Naive thymus-derived CD4-positive, alpha-beta T cell (primary cell): ENCODE data around the gene CCDC126. TPM values are rescaled to one million over a fixed set of nuclear protein-coding genes. Genes with fewer than 3 reads are reported as not detected.
A peak's percentile ranks its signal among the peaks of the same experiment; 100 is the strongest.
"Not testable (repeated sequence)": the region's sequence is repeated elsewhere in the genome, so short reads cannot be mapped to it uniquely, and the experiment has no call there.

ENCODE experiments used
- ATAC-seq: fragments of 150-1000 bp; cut with Tn5 transposase; 2 replicates; pipeline ENCODE4 v1.10.0; 2021; ENCODE audit warnings: mild to moderate bottlenecking, moderate library complexity
- CTCF ChIA-PET: fragments of 350-600 bp; sonication (Branson Sonifier 250); formaldehyde crosslinking; loops from one replicate; lab custom pipeline; 2021; ENCODE audit warnings: antibody characterized with exemption; lab: Charles Lee
- POLR2A ChIA-PET: fragments of 350-600 bp; sonication (Branson Sonifier 250); formaldehyde crosslinking; loops from one replicate; lab custom pipeline; 2021; ENCODE audit warnings: antibody characterized with exemption, inconsistent platforms; lab: Charles Lee
- DNase-seq, 9 donors: peaks; one replicate each; pipeline versions ENCODE4 v3.0.0 to v3.0.0-alpha.2; 2020 to 2022; ENCODE audit warnings: mixed read lengths in 1 of 9
- H3K27ac ChIP-seq: one replicate; pipeline ENCODE4 v1.7.0; 2013; ENCODE audit warnings: mild to moderate bottlenecking, low read depth, low read length, moderate library complexity
- H3K27me3 ChIP-seq, 2 donors: one replicate each; pipeline ENCODE4 v1.7.0; 2013; ENCODE audit warnings: low read length in 2 of 2, mild to moderate bottlenecking in 2 of 2, moderate library complexity in 2 of 2; ENCODE audit not compliant: control insufficient read depth in 2 of 2, insufficient read depth in 2 of 2
- H3K36me3 ChIP-seq, 3 experiments: 1 replicate in 2 of 3; 2 replicates in 1 of 3; pipeline ENCODE4 v1.7.0; 2013; ENCODE audit warnings: low read length in 3 of 3, mild to moderate bottlenecking in 3 of 3, moderate library complexity in 1 of 3; ENCODE audit not compliant: insufficient read depth in 3 of 3, control insufficient read depth in 2 of 3
- H3K4me1 ChIP-seq, 2 donors: one replicate each; pipeline ENCODE4 v1.7.0; 2013; ENCODE audit warnings: low read length in 2 of 2, mild to moderate bottlenecking in 2 of 2, moderate library complexity in 1 of 2; ENCODE audit not compliant: control insufficient read depth in 2 of 2, insufficient read depth in 2 of 2
- H3K4me3 ChIP-seq: 2 replicates; pipeline ENCODE4 v1.7.0; 2013; ENCODE audit warnings: mild to moderate bottlenecking, low read length
- H3K9me3 ChIP-seq, 3 experiments: 1 replicate in 2 of 3; 2 replicates in 1 of 3; pipeline ENCODE4 v1.7.0; 2013; ENCODE audit warnings: low read length in 3 of 3; ENCODE audit not compliant: control insufficient read depth in 2 of 3
- H3K27ac Mint-ChIP-seq, 9 donors: one replicate each; pipeline ENCODE4 v1.8.0; 2020 to 2022; ENCODE audit warnings: mixed read lengths in 9 of 9, mild to moderate bottlenecking in 8 of 9, moderate library complexity in 5 of 9, inconsistent platforms in 2 of 9
- H3K27me3 Mint-ChIP-seq, 5 donors: one replicate each; pipeline ENCODE4 v1.8.0; 2021 to 2022; ENCODE audit warnings: mixed read lengths in 5 of 5, mild to moderate bottlenecking in 1 of 5
- H3K36me3 Mint-ChIP-seq, 5 donors: one replicate each; pipeline ENCODE4 v1.8.0; 2020 to 2022; ENCODE audit warnings: mixed read lengths in 5 of 5, mild to moderate bottlenecking in 3 of 5, inconsistent platforms in 1 of 5
- H3K4me1 Mint-ChIP-seq, 7 donors: one replicate each; pipeline ENCODE4 v1.8.0; 2020 to 2022; ENCODE audit warnings: mixed read lengths in 7 of 7, mild to moderate bottlenecking in 3 of 7, inconsistent platforms in 1 of 7
- H3K4me3 Mint-ChIP-seq, 10 donors: one replicate each; pipeline ENCODE4 v1.8.0; 2020 to 2022; ENCODE audit warnings: mild to moderate bottlenecking in 10 of 10, mixed read lengths in 10 of 10, moderate library complexity in 6 of 10, inconsistent platforms in 2 of 10
- H3K9me3 Mint-ChIP-seq, 11 donors: one replicate each; pipeline ENCODE4 v1.8.0; 2020 to 2022; ENCODE audit warnings: mixed read lengths in 11 of 11, mild to moderate bottlenecking in 4 of 11, inconsistent platforms in 1 of 11, moderate library complexity in 1 of 11
- intact Hi-C, 2 donors: fragments of 100-400 bp; cut with micrococcal nuclease; formaldehyde crosslinking; loops; one replicate each; pipeline ENCODE4 v1.15.1; 2023
- polyA plus RNA-seq, 2 donors: library from polyadenylated mRNA; unstranded; fragments of 300-500 nt; fragmentation: Illumina TruSeq; gene quantifications; one replicate each; pipeline ENCODE4 v1.2.3, GENCODE V29; 2021
- total RNA-seq, 6 experiments: library from RNA in 5 of 6; stranded (reverse) in 5 of 6; gene quantifications; 1 replicate in 5 of 6; 2 replicates in 1 of 6; pipeline ENCODE4 v1.2.3 and lab custom pipeline; 2021 to 2026

Gene CCDC126
- total and polyA plus RNA-seq, 7 experiments from 2014 or later, result 7.0 to 24.7 (median 16.8) TPM

GRCh38 chr7:23680414-23681405 is 83.5 kb downstream of the CCDC126 start:
- peak overlapping the region; percentile 65 for H3K27ac ChIP-seq
- Mint-ChIP-seq H3K27ac (peak overlapping the region; percentile 45 to 89 (median 77)), H3K9me3 (peaks cover 0 to 6% (median 0%) of the 10 kb centered on the region in 11 donors), H3K36me3 (peaks cover 0 to 5% (median 0%) of the 10 kb centered on the region in 5 donors), H3K4me3 (peak overlapping the region; percentile 89 to 98 (median 94)), H3K4me1 (peaks cover 0 to 32% (median 17%) of the 10 kb centered on the region in 7 donors), H3K27me3 (peaks cover 0 to 15% (median 0%) of the 10 kb centered on the region in 5 donors)
- H3K27me3 ChIP-seq, result no peaks in the 10 kb centered on the region
- peak; percentile 7 to 54 (median 38) for DNase-seq
- H3K4me1 ChIP-seq, result no peaks in the 10 kb centered on the region
- no peaks in the 10 kb centered on the region for H3K9me3 ChIP-seq
- intact Hi-C loops, result loop anchor here (1.0 to 10.0 kb wide), 7 partner anchors 83 to 894 kb away; partner anchors contain the start of genes CCDC126 (in 2 of the 2), PALS2 (in 2 of the 2), HYCC1 (in 1 of the 2) and IGF2BP3 (in 1 of the 2)
- ChIA-PET POLR2A (interaction anchor here (1.1 to 1.7 kb wide), 2 partner anchors 83 kb away, joined by 3 to 5 read pairs; partner anchors contain the start of gene CCDC126), CTCF (interaction anchor here (0.5 to 2.5 kb wide), 5 partner anchors 28 to 819 kb away, joined by 3 to 8 read pairs (median 5); partner anchors contain the start of gene STK31)
- H3K4me3 ChIP-seq, result peak overlapping the region; percentile 95
- peak; percentile 33 for ATAC-seq
- peaks cover 0 to 6% (median 0%) of the 10 kb centered on the region in 3 experiments for H3K36me3 ChIP-seq

- CTCF ChIA-PET, H3K36me3 ChIP-seq, H3K36me3 Mint-ChIP-seq, H3K4me3 ChIP-seq, DNase-seq, H3K4me3 Mint-ChIP-seq, ATAC-seq, H3K9me3 Mint-ChIP-seq, H3K27me3 ChIP-seq, H3K27me3 Mint-ChIP-seq, H3K9me3 ChIP-seq, H3K27ac ChIP-seq, H3K4me1 ChIP-seq: not testable (repeated sequence)
- POLR2A ChIA-PET, result interaction anchor here (0.5 kb wide), 1 partner anchor 71 kb away, joined by 7 read pairs; no protein-coding TSS in a partner anchor
- H3K27ac Mint-ChIP-seq, result peak overlapping the region in 1 of 9 donors; percentile 11
- intact Hi-C loops, result loop anchor here (5.0 to 10.0 kb wide), 2 partner anchors 672 to 891 kb away; partner anchors contain the start of genes HYCC1 (in 1 of the 2) and PALS2 (in 1 of the 2)
- H3K4me1 Mint-ChIP-seq, result peaks cover 0 to 29% (median 17%) of the 10 kb centered on the region in 7 donors
Observed at GRCh38 chr7:23684041-23684440, 86.9 kb downstream of the CCDC126 start.

- H3K4me3 Mint-ChIP-seq, result no peak overlapping the region
- H3K27me3 Mint-ChIP-seq, result no peaks in the 10 kb centered on the region
- no peak overlapping the region for H3K27ac ChIP-seq
- no peak overlapping the region for H3K27ac Mint-ChIP-seq
- H3K9me3 Mint-ChIP-seq, result no peaks in the 10 kb centered on the region
- POLR2A ChIA-PET, result no interaction called here
- intact Hi-C loops, result loop anchor here in 1 of 2 donors (10.0 kb wide), 1 partner anchor 889 kb away; the partner anchor contains the start of gene PALS2
- H3K27me3 ChIP-seq, result no peaks in the 10 kb centered on the region
- peaks cover 0 to 4% (median 0%) of the 10 kb centered on the region in 3 experiments for H3K36me3 ChIP-seq
- H3K36me3 Mint-ChIP-seq, result peaks cover 0 to 13% (median 5%) of the 10 kb centered on the region in 5 donors
- peaks cover 0 to 21% (median 8%) of the 10 kb centered on the region in 7 donors for H3K4me1 Mint-ChIP-seq
- H3K4me1 ChIP-seq, result no peaks in the 10 kb centered on the region
- no peaks in the 10 kb centered on the region for H3K9me3 ChIP-seq
- ATAC-seq (no peak), DNase-seq (no peak)
- CTCF ChIA-PET, result no interaction called here
- no peak overlapping the region for H3K4me3 ChIP-seq
Observed at GRCh38 chr7:23685731-23686130, 88.5 kb downstream of the CCDC126 start.

- POLR2A ChIA-PET, result no interaction called here
- intact Hi-C loops, result loop anchor here in 1 of 2 donors (10.0 kb wide), 1 partner anchor 888 kb away; the partner anchor contains the start of gene PALS2
Observed at GRCh38 chr7:23687011-23687410, 89.8 kb downstream of the CCDC126 start.

GRCh38 chr7:23689165-23689564 is 92.0 kb downstream of the CCDC126 start:
- Histone ChIP-seq H3K36me3 (peaks cover 0 to 16% (median 0%) of the 10 kb centered on the region in 3 experiments), H3K9me3 (no peaks in the 10 kb centered on the region), H3K27me3 (no peaks in the 10 kb centered on the region), H3K4me3 (no peak overlapping the region), H3K4me1 (no peaks in the 10 kb centered on the region), H3K27ac (no peak overlapping the region)
- DNase-seq, result no peak
- intact Hi-C loops, result loop anchor here in 1 of 2 donors (10.0 kb wide), 1 partner anchor 886 kb away; the partner anchor contains the start of gene PALS2
- Mint-ChIP-seq H3K4me1 (peaks cover 0 to 5% (median 0%) of the 10 kb centered on the region in 7 donors), H3K4me3 (no peak overlapping the region), H3K9me3 (no peaks in the 10 kb centered on the region), H3K36me3 (peaks cover 4 to 38% (median 29%) of the 10 kb centered on the region in 5 donors), H3K27me3 (no peaks in the 10 kb centered on the region), H3K27ac (peak overlapping the region in 1 of 9 donors; percentile 70)
- POLR2A ChIA-PET, result no interaction called here
- CTCF ChIA-PET, result no interaction called here
- ATAC-seq, result no peak

More at GRCh38 chr7:23687011-23687410, 89.8 kb downstream of the CCDC126 start:
- Histone ChIP-seq H3K36me3 (peaks cover 0 to 10% (median 0%) of the 10 kb centered on the region in 3 experiments), H3K4me3 (no peak overlapping the region), H3K27me3 (no peaks in the 10 kb centered on the region), H3K4me1 (no peaks in the 10 kb centered on the region), H3K27ac (no peak overlapping the region), H3K9me3 (no peaks in the 10 kb centered on the region)
- Mint-ChIP-seq H3K9me3 (no peaks in the 10 kb centered on the region), H3K4me1 (peaks cover 0 to 10% (median 4%) of the 10 kb centered on the region in 7 donors), H3K27me3 (no peaks in the 10 kb centered on the region), H3K27ac (no peak overlapping the region), H3K36me3 (peaks cover 0 to 19% (median 14%) of the 10 kb centered on the region in 5 donors), H3K4me3 (no peak overlapping the region)
- ATAC-seq, result no peak
- DNase-seq, result no peak
- CTCF ChIA-PET, result interaction anchor here (0.7 to 1.4 kb wide), 2 partner anchors 9 to 146 kb away, joined by 3 to 7 read pairs; no protein-coding TSS in a partner anchor

GRCh38 chr7:23691320-23691719 is 94.1 kb downstream of the CCDC126 start:
- Histone ChIP-seq H3K9me3 (no peaks in the 10 kb centered on the region), H3K27ac (no peak overlapping the region), H3K27me3 (no peaks in the 10 kb centered on the region), H3K4me1 (no peaks in the 10 kb centered on the region), H3K36me3 (peaks cover 0 to 16% (median 0%) of the 10 kb centered on the region in 3 experiments), H3K4me3 (no peak overlapping the region)
- no peaks in the 10 kb centered on the region for H3K27me3 Mint-ChIP-seq
- H3K36me3 Mint-ChIP-seq, result peaks cover 6 to 44% (median 34%) of the 10 kb centered on the region in 5 donors
- intact Hi-C loops, result loop anchor here in 1 of 2 donors (10.0 kb wide), 1 partner anchor 973 kb away; no protein-coding TSS in a partner anchor
- H3K27ac Mint-ChIP-seq, result peak overlapping the region in 1 of 9 donors; percentile 6
- POLR2A ChIA-PET, result interaction anchor here (0.7 kb wide), 1 partner anchor 152 kb away, joined by 3 read pairs; no protein-coding TSS in a partner anchor
- no peaks in the 10 kb centered on the region for H3K9me3 Mint-ChIP-seq
- peaks cover 0 to 5% (median 0%) of the 10 kb centered on the region in 7 donors for H3K4me1 Mint-ChIP-seq
- no peak overlapping the region for H3K4me3 Mint-ChIP-seq
- DNase-seq, result no peak
- no peak for ATAC-seq
- CTCF ChIA-PET, result no interaction called here
